Measurements from ENCODE around the gene CEP112.

CEP112 gene

GRCh38 chr17:65865715-65866425, 326.1 kb downstream of the CEP112 start:
- H3K36me3 ChIP-seq (ENCODE audit: insufficient read depth, low read length), result no peaks in the 10 kb centered on the region
- no peak overlapping the region for H3K9ac ChIP-seq (ENCODE audit: low read depth, low read length)
- no peak overlapping the region for H3K4me2 ChIP-seq (ENCODE audit: low read length)
- H3K4me3 ChIP-seq (ENCODE audit: low read length), result no peak overlapping the region
- no peaks in the 10 kb centered on the region for H3K4me1 ChIP-seq (ENCODE audit: control insufficient read depth, insufficient read depth, low read length)
- no peaks in the 10 kb centered on the region for H3K27me3 ChIP-seq (ENCODE audit: control insufficient read depth, insufficient read depth, low read length)
- no peaks in the 10 kb centered on the region for H3K9me3 ChIP-seq (replicated peaks; ENCODE audit: low read length)

GRCh38 chr17:65864394-65864793, 327.5 kb downstream of the CEP112 start:
- Histone ChIP-seq H3K36me3 (ENCODE audit: insufficient read depth, low read length) (no peaks in the 10 kb centered on the region), H3K9ac (ENCODE audit: low read depth, low read length) (no peak overlapping the region), H3K4me2 (ENCODE audit: low read length) (no peak overlapping the region), H3K9me3 (replicated peaks; ENCODE audit: low read length) (no peaks in the 10 kb centered on the region), H3K4me1 (ENCODE audit: control insufficient read depth, insufficient read depth, low read length) (no peaks in the 10 kb centered on the region), H3K4me3 (ENCODE audit: low read length) (no peak overlapping the region), H3K27me3 (ENCODE audit: control insufficient read depth, insufficient read depth, low read length) (no peaks in the 10 kb centered on the region)

- Histone ChIP-seq H3K4me2 (ENCODE audit: low read length) (no peak overlapping the region), H3K9ac (ENCODE audit: low read depth, low read length) (no peak overlapping the region)
Observed at GRCh38 chr17:65857718-65858117, 334.2 kb downstream of the CEP112 start.

GRCh38 chr17:65856865-65857264, 335.1 kb downstream of the CEP112 start:
- H3K4me2 ChIP-seq (ENCODE audit: low read length), result no peak overlapping the region
- no peak overlapping the region for H3K9ac ChIP-seq (ENCODE audit: low read depth, low read length)
- no peaks in the 10 kb centered on the region for H3K36me3 ChIP-seq (ENCODE audit: insufficient read depth, low read length)

More at GRCh38 chr17:65857718-65858117, 334.2 kb downstream of the CEP112 start:
- peaks cover 7% of the 10 kb centered on the region for H3K4me1 ChIP-seq (ENCODE audit: control insufficient read depth, insufficient read depth, low read length)
- no peaks in the 10 kb centered on the region for H3K27me3 ChIP-seq (ENCODE audit: control insufficient read depth, insufficient read depth, low read length)
- no peaks in the 10 kb centered on the region for H3K9me3 ChIP-seq (replicated peaks; ENCODE audit: low read length)
- H3K36me3 ChIP-seq (ENCODE audit: insufficient read depth, low read length), result no peaks in the 10 kb centered on the region
- H3K4me3 ChIP-seq (ENCODE audit: low read length), result no peak overlapping the region

GRCh38 chr17:65855675-65856074, 336.3 kb downstream of the CEP112 start:
- H3K4me1 ChIP-seq (ENCODE audit: control insufficient read depth, insufficient read depth, low read length), result peaks cover 7% of the 10 kb centered on the region
- H3K9ac ChIP-seq (ENCODE audit: low read depth, low read length), result no peak overlapping the region
- H3K4me3 ChIP-seq (ENCODE audit: low read length), result no peak overlapping the region
- H3K9me3 ChIP-seq (replicated peaks; ENCODE audit: low read length), result no peaks in the 10 kb centered on the region
- no peaks in the 10 kb centered on the region for H3K36me3 ChIP-seq (ENCODE audit: insufficient read depth, low read length)
- no peaks in the 10 kb centered on the region for H3K27me3 ChIP-seq (ENCODE audit: control insufficient read depth, insufficient read depth, low read length)
- H3K4me2 ChIP-seq (ENCODE audit: low read length), result no peak overlapping the region

More at GRCh38 chr17:65856865-65857264, 335.1 kb downstream of the CEP112 start:
- H3K27me3 ChIP-seq (ENCODE audit: control insufficient read depth, insufficient read depth, low read length), result no peaks in the 10 kb centered on the region
- H3K4me1 ChIP-seq (ENCODE audit: control insufficient read depth, insufficient read depth, low read length), result peaks cover 7% of the 10 kb centered on the region
- H3K4me3 ChIP-seq (ENCODE audit: low read length), result no peak overlapping the region
- H3K9me3 ChIP-seq (replicated peaks; ENCODE audit: low read length), result no peaks in the 10 kb centered on the region

- Histone ChIP-seq H3K4me1 (ENCODE audit: control insufficient read depth, insufficient read depth, low read length) (peaks cover 7% of the 10 kb centered on the region), H3K27me3 (ENCODE audit: control insufficient read depth, insufficient read depth, low read length) (no peaks in the 10 kb centered on the region), H3K4me2 (ENCODE audit: low read length) (no peak overlapping the region), H3K9ac (ENCODE audit: low read depth, low read length) (no peak overlapping the region), H3K4me3 (ENCODE audit: low read length) (no peak overlapping the region), H3K9me3 (replicated peaks; ENCODE audit: low read length) (no peaks in the 10 kb centered on the region), H3K36me3 (ENCODE audit: insufficient read depth, low read length) (no peaks in the 10 kb centered on the region)
Observed at GRCh38 chr17:65855245-65855644, 336.7 kb downstream of the CEP112 start.

- Histone ChIP-seq H3K27me3 (ENCODE audit: control insufficient read depth, insufficient read depth, low read length) (no peaks in the 10 kb centered on the region), H3K9me3 (replicated peaks; ENCODE audit: low read length) (no peaks in the 10 kb centered on the region)
Observed at GRCh38 chr17:65853816-65854215, 338.1 kb downstream of the CEP112 start.

GRCh38 chr17:65852911-65853310, 339.0 kb downstream of the CEP112 start:
- no peak overlapping the region for H3K4me3 ChIP-seq (ENCODE audit: low read length)
- H3K4me2 ChIP-seq (ENCODE audit: low read length), result no peak overlapping the region
- no peaks in the 10 kb centered on the region for H3K9me3 ChIP-seq (replicated peaks; ENCODE audit: low read length)
- H3K36me3 ChIP-seq (ENCODE audit: insufficient read depth, low read length), result no peaks in the 10 kb centered on the region
- H3K27me3 ChIP-seq (ENCODE audit: control insufficient read depth, insufficient read depth, low read length), result no peaks in the 10 kb centered on the region
- no peak overlapping the region for H3K9ac ChIP-seq (ENCODE audit: low read depth, low read length)
- H3K4me1 ChIP-seq (ENCODE audit: control insufficient read depth, insufficient read depth, low read length), result peaks cover 7% of the 10 kb centered on the region

More at GRCh38 chr17:65853816-65854215, 338.1 kb downstream of the CEP112 start:
- H3K4me2 ChIP-seq (ENCODE audit: low read length), result no peak overlapping the region
- H3K4me1 ChIP-seq (ENCODE audit: control insufficient read depth, insufficient read depth, low read length), result peaks cover 7% of the 10 kb centered on the region
- H3K4me3 ChIP-seq (ENCODE audit: low read length), result no peak overlapping the region
- no peaks in the 10 kb centered on the region for H3K36me3 ChIP-seq (ENCODE audit: insufficient read depth, low read length)
- no peak overlapping the region for H3K9ac ChIP-seq (ENCODE audit: low read depth, low read length)

- no peak overlapping the region for H3K9ac ChIP-seq (ENCODE audit: low read depth, low read length)
- no peaks in the 10 kb centered on the region for H3K27me3 ChIP-seq (ENCODE audit: control insufficient read depth, insufficient read depth, low read length)
- no peak overlapping the region for H3K4me2 ChIP-seq (ENCODE audit: low read length)
- no peaks in the 10 kb centered on the region for H3K9me3 ChIP-seq (replicated peaks; ENCODE audit: low read length)
- H3K4me1 ChIP-seq (ENCODE audit: control insufficient read depth, insufficient read depth, low read length), result peaks cover 4% of the 10 kb centered on the region
- no peaks in the 10 kb centered on the region for H3K36me3 ChIP-seq (ENCODE audit: insufficient read depth, low read length)
- H3K4me3 ChIP-seq (ENCODE audit: low read length), result no peak overlapping the region
Observed at GRCh38 chr17:65851965-65852736, 339.8 kb downstream of the CEP112 start.

- H3K9ac ChIP-seq (ENCODE audit: low read depth, low read length), result no peak overlapping the region
- H3K27me3 ChIP-seq (ENCODE audit: control insufficient read depth, insufficient read depth, low read length), result no peaks in the 10 kb centered on the region
- H3K36me3 ChIP-seq (ENCODE audit: insufficient read depth, low read length), result no peaks in the 10 kb centered on the region
- no peaks in the 10 kb centered on the region for H3K9me3 ChIP-seq (replicated peaks; ENCODE audit: low read length)
- H3K4me1 ChIP-seq (ENCODE audit: control insufficient read depth, insufficient read depth, low read length), result no peaks in the 10 kb centered on the region
- H3K4me3 ChIP-seq (ENCODE audit: low read length), result no peak overlapping the region
- H3K4me2 ChIP-seq (ENCODE audit: low read length), result no peak overlapping the region
Observed at GRCh38 chr17:65850486-65850885, 341.4 kb downstream of the CEP112 start.

GRCh38 chr17:65848751-65849150, 343.2 kb downstream of the CEP112 start:
- H3K27me3 ChIP-seq (ENCODE audit: control insufficient read depth, insufficient read depth, low read length), result no peaks in the 10 kb centered on the region
- no peak overlapping the region for H3K9ac ChIP-seq (ENCODE audit: low read depth, low read length)

More at GRCh38 chr17:65848751-65849150, 343.2 kb downstream of the CEP112 start:
- Histone ChIP-seq H3K36me3 (ENCODE audit: insufficient read depth, low read length) (no peaks in the 10 kb centered on the region), H3K4me1 (ENCODE audit: control insufficient read depth, insufficient read depth, low read length) (no peaks in the 10 kb centered on the region), H3K9me3 (replicated peaks; ENCODE audit: low read length) (no peaks in the 10 kb centered on the region), H3K4me3 (ENCODE audit: low read length) (no peak overlapping the region), H3K4me2 (ENCODE audit: low read length) (no peak overlapping the region)
